A549 (cell line): ENCODE results near the gene MAML3.

Source experiments
- BHLHE40 ChIP-seq: IDR thresholded peaks from 2 replicates; pipeline ENCODE4 v1.6.1; 2012; ENCODE audit warnings: low read depth, low read length, inconsistent platforms
- CHD4 ChIP-seq: fragments of 200-600 bp; sonication (generic); IDR thresholded peaks from 2 replicates; pipeline ENCODE4 v1.6.1; 2016; ENCODE audit warnings: antibody characterized with exemption, mild to moderate bottlenecking, borderline replicate concordance
- CTCF ChIP-seq: fragments of >200 bp; sonication (Bioruptor Twin); formaldehyde crosslinking; IDR thresholded peaks from 3 replicates; pipeline ENCODE4 v1.5.1; 2016
- EP300 ChIP-seq, 2 experiments: fragments of >200 bp; sonication (Bioruptor Twin); formaldehyde crosslinking; IDR thresholded peaks; 2 replicates in 1 of 2; 3 replicates in 1 of 2; pipeline ENCODE4 v1.6.1; 2016 to 2017
- FOSL2 ChIP-seq, 2 experiments: fragments of 450-650 bp in 1 of 2; fragments of >200 bp in 1 of 2; sonication (Bioruptor Twin) in 1 of 2; formaldehyde crosslinking; IDR thresholded peaks; 2 replicates each; pipeline versions ENCODE4 v1.5.0 to v1.6.1; 2016 to 2020; ENCODE audit warnings: mild to moderate bottlenecking in 1 of 2, moderate library complexity in 1 of 2
- GATA3 ChIP-seq: IDR thresholded peaks from 2 replicates; pipeline ENCODE4 v1.6.1; 2012; ENCODE audit warnings: borderline replicate concordance
- JUN ChIP-seq, 2 experiments: fragments of >200 bp; sonication (Bioruptor Twin); formaldehyde crosslinking; IDR thresholded peaks; 2 replicates in 1 of 2; 3 replicates in 1 of 2; pipeline ENCODE4 v1.6.1; 2016 to 2017
- MAFK ChIP-seq: fragments of 450-650 bp; IDR thresholded peaks from 2 replicates; pipeline ENCODE4 v1.6.1; 2014; ENCODE audit not compliant: partially characterized antibody
- RCOR1 ChIP-seq: fragments of 150-350 bp; IDR thresholded peaks from 2 replicates; pipeline ENCODE4 v1.6.1; 2014; ENCODE audit warnings: antibody characterized with exemption, low read length, low read depth
- REST ChIP-seq: fragments of 200-600 bp; sonication (generic); IDR thresholded peaks from 2 replicates; pipeline ENCODE4 v1.6.1; 2016; ENCODE audit warnings: antibody characterized with exemption, mild to moderate bottlenecking, moderate library complexity
- RNF2 ChIP-seq: fragments of 200-600 bp; sonication (generic); IDR thresholded peaks from 2 replicates; pipeline ENCODE4 v1.6.1; 2016; ENCODE audit warnings: low read depth, mild to moderate bottlenecking, antibody characterized with exemption, moderate library complexity, borderline replicate concordance
- SREBF2 ChIP-seq: fragments of 450-650 bp; IDR thresholded peaks from 2 replicates; pipeline ENCODE4 v1.6.1; 2014; ENCODE audit warnings: mild to moderate bottlenecking, moderate library complexity
- USF2 ChIP-seq: fragments of 450-650 bp; IDR thresholded peaks from 2 replicates; pipeline ENCODE4 v1.6.1; 2014; ENCODE audit warnings: antibody characterized with exemption

GRCh38 chr4:140140566-140140965, 13.4 kb downstream of the MAML3 start:
- TF ChIP-seq CTCF, result no peak
- TF ChIP-seq MAFK, result no peak
- TF ChIP-seq BHLHE40, result no peak
- no peak for TF ChIP-seq CHD4
- no peak for TF ChIP-seq USF2
- TF ChIP-seq EP300 (IDR thresholded peaks at IDR 0.05), result no peak
- TF ChIP-seq RCOR1, result no peak
- TF ChIP-seq SREBF2, result no peak
- no peak for TF ChIP-seq FOSL2 (IDR thresholded peaks at IDR 0.05)
- no peak for TF ChIP-seq FOSL2 (CRISPR knock-in tag; IDR thresholded peaks at IDR 0.05)
- no peak for TF ChIP-seq JUN (IDR thresholded peaks at IDR 0.05)
- no peak for TF ChIP-seq GATA3
- TF ChIP-seq REST, result no peak
- no peak for TF ChIP-seq RNF2
